Stimulated activated naive CD8-positive, alpha-beta T cell treated with anti-CD3 and anti-CD28 coated beads, Interleukin-15, amount 100 ng/mL, for 72 hours (primary cell): ENCODE data around the gene COMP.
"Not testable (repeated sequence)": the region's sequence is repeated elsewhere in the genome, so short reads cannot be mapped to it uniquely, and the experiment has no call there.

ENCODE experiments used
- ATAC-seq: fragments of 150-1000 bp; cut with Tn5 transposase; 2 replicates; pipeline ENCODE4 v1.10.0; 2021; ENCODE audit warnings: mild to moderate bottlenecking, moderate library complexity
- DNase-seq, 2 donors: peaks; one replicate each; pipeline ENCODE4 v3.0.0; 2021 to 2022
- H3K27ac Mint-ChIP-seq, 2 donors: one replicate each; pipeline ENCODE4 v1.8.0; 2022; ENCODE audit warnings: mild to moderate bottlenecking in 2 of 2, mixed read lengths in 2 of 2, moderate library complexity in 2 of 2
- H3K27me3 Mint-ChIP-seq: one replicate; pipeline ENCODE4 v1.8.0; 2022; ENCODE audit warnings: mixed read lengths
- H3K4me1 Mint-ChIP-seq: one replicate; pipeline ENCODE4 v1.8.0; 2022; ENCODE audit warnings: mild to moderate bottlenecking, mixed read lengths
- H3K4me3 Mint-ChIP-seq, 2 donors: one replicate each; pipeline ENCODE4 v1.8.0; 2022; ENCODE audit warnings: mild to moderate bottlenecking in 2 of 2, mixed read lengths in 2 of 2, moderate library complexity in 1 of 2
- H3K9me3 Mint-ChIP-seq, 2 donors: one replicate each; pipeline ENCODE4 v1.8.0; 2022; ENCODE audit warnings: mixed read lengths in 2 of 2

COMP gene

GRCh38 chr19:18738961-18739690 lies 52.0 kb downstream of the COMP start:
- Mint-ChIP-seq H3K27me3 (no peaks in the 10 kb centered on the region), H3K27ac (peak overlapping the region in 1 of 2 donors; percentile 90)
- no peak for ATAC-seq

GRCh38 chr19:18737954-18738351 lies 53.2 kb downstream of the COMP start:
- H3K27me3 Mint-ChIP-seq = no peaks in the 10 kb centered on the region

More at GRCh38 chr19:18738961-18739690, 52.0 kb downstream of the COMP start:
- Mint-ChIP-seq H3K4me3 (no peak overlapping the region), H3K4me1 (peaks cover 7% of the 10 kb centered on the region), H3K9me3 (no peaks in the 10 kb centered on the region)
- DNase-seq = no peak

GRCh38 chr19:18737337-18737953 lies 53.7 kb downstream of the COMP start:
- no peak for ATAC-seq
- Mint-ChIP-seq H3K4me3 (no peak overlapping the region), H3K27ac (no peak overlapping the region), H3K4me1 (peaks cover 7% of the 10 kb centered on the region), H3K27me3 (no peaks in the 10 kb centered on the region), H3K9me3 (no peaks in the 10 kb centered on the region)
- no peak for DNase-seq

More at GRCh38 chr19:18737954-18738351, 53.2 kb downstream of the COMP start:
- Mint-ChIP-seq H3K9me3 (no peaks in the 10 kb centered on the region), H3K4me3 (no peak overlapping the region), H3K4me1 (peaks cover 7% of the 10 kb centered on the region), H3K27ac (no peak overlapping the region)
- no peak for DNase-seq
- ATAC-seq = no peak

GRCh38 chr19:18736415-18737336 lies 54.4 kb downstream of the COMP start:
- ATAC-seq = no peak
- DNase-seq = no peak
- Mint-ChIP-seq H3K9me3 (no peaks in the 10 kb centered on the region), H3K27me3 (no peaks in the 10 kb centered on the region), H3K27ac (peak overlapping the region in 1 of 2 donors; percentile 42), H3K4me1 (peaks cover 7% of the 10 kb centered on the region), H3K4me3 (no peak overlapping the region)

GRCh38 chr19:18735752-18736151 lies 55.4 kb downstream of the COMP start:
- no peak for ATAC-seq
- no peak for DNase-seq
- Mint-ChIP-seq H3K4me3 (no peak overlapping the region), H3K27ac (peak overlapping the region in 1 of 2 donors; percentile 86), H3K4me1 (peaks cover 14% of the 10 kb centered on the region), H3K27me3 (no peaks in the 10 kb centered on the region), H3K9me3 (no peaks in the 10 kb centered on the region)

- Mint-ChIP-seq H3K9me3 (no peaks in the 10 kb centered on the region), H3K4me3 (no peak overlapping the region), H3K27ac (peak overlapping the region in 1 of 2 donors; percentile 86), H3K4me1 (peaks cover 9% of the 10 kb centered on the region), H3K27me3 (no peaks in the 10 kb centered on the region)
- no peak for DNase-seq
- no peak for ATAC-seq
These were observed 55.8 kb downstream of the COMP start for GRCh38 chr19:18735324-18735723.

GRCh38 chr19:18733762-18734332 lies 57.3 kb downstream of the COMP start:
- H3K27me3 Mint-ChIP-seq, H3K4me3 Mint-ChIP-seq, H3K27ac Mint-ChIP-seq, DNase-seq, H3K9me3 Mint-ChIP-seq, ATAC-seq, H3K4me1 Mint-ChIP-seq: not testable (repeated sequence)

- DNase-seq = no peak
- Mint-ChIP-seq H3K9me3 (no peaks in the 10 kb centered on the region), H3K4me3 (no peak overlapping the region), H3K27ac (no peak overlapping the region), H3K4me1 (peaks cover 8% of the 10 kb centered on the region), H3K27me3 (no peaks in the 10 kb centered on the region)
- no peak for ATAC-seq
These were observed 57.9 kb downstream of the COMP start for GRCh38 chr19:18733196-18733647.
